HG03095 (cell line): ENCODE data around the gene DDX56.
A peak's percentile ranks its signal among the peaks of the same experiment; 100 is the strongest.

Source experiments
- ATAC-seq: cut with Tn5 transposase; IDR thresholded peaks from one replicate; pipeline ENCODE4 v1.9.1; 2021; ENCODE audit warnings: moderate library complexity; ENCODE audit not compliant: unreplicated experiment

DDX56 gene

GRCh38 chr7:44573464-44574286 is at the start of gene DDX56:
Gene DDX56, minus strand, starts transcription at chr7:44573908. Its CDS starts 13 bp downstream, at chr7:44573895.
- ATAC-seq = peak; percentile 92

GRCh38 chr7:44622342-44623151 is 48.8 kb upstream of the DDX56 start:
- ATAC-seq = peak; percentile 69

GRCh38 chr7:44621750-44622103 is 48.0 kb upstream of the DDX56 start:
- no peak for ATAC-seq

- no peak for ATAC-seq
These were observed 47.5 kb upstream of the DDX56 start for GRCh38 chr7:44621034-44621749.

- no peak for ATAC-seq
These were observed 45.0 kb upstream of the DDX56 start for GRCh38 chr7:44618753-44619152.

GRCh38 chr7:44618045-44618444 is 44.3 kb upstream of the DDX56 start:
- no peak for ATAC-seq

GRCh38 chr7:44617225-44617890 is 43.6 kb upstream of the DDX56 start:
- no peak for ATAC-seq

GRCh38 chr7:44616545-44616944 is 42.8 kb upstream of the DDX56 start:
- ATAC-seq = no peak

- ATAC-seq = no peak
These were observed 42.1 kb upstream of the DDX56 start for GRCh38 chr7:44615793-44616192.

- no peak for ATAC-seq
These were observed 41.5 kb upstream of the DDX56 start for GRCh38 chr7:44615149-44615611.

- no peak for ATAC-seq
These were observed 36.1 kb upstream of the DDX56 start for GRCh38 chr7:44609829-44610228.

- no peak for ATAC-seq
These were observed 35.4 kb upstream of the DDX56 start for GRCh38 chr7:44608916-44609648.

GRCh38 chr7:44607141-44608068 is 33.7 kb upstream of the DDX56 start:
- no peak for ATAC-seq

GRCh38 chr7:44606341-44607140 is 32.8 kb upstream of the DDX56 start, which contains the start of gene OGDH:
Gene OGDH, plus strand, starts transcription at chr7:44606627. Its CDS starts 17,717 bp downstream, at chr7:44624344.
- peak; percentile 91 for ATAC-seq

- no peak for ATAC-seq
These were observed 31.2 kb upstream of the DDX56 start for GRCh38 chr7:44604941-44605340.

GRCh38 chr7:44603193-44603592 is 29.5 kb upstream of the DDX56 start:
- ATAC-seq = no peak

GRCh38 chr7:44602576-44602910 is 28.8 kb upstream of the DDX56 start:
- ATAC-seq = no peak

- ATAC-seq = no peak
These were observed 25.5 kb upstream of the DDX56 start for GRCh38 chr7:44599222-44599621.
